Kidney epithelial cell (primary cell): Measurements from ENCODE around the gene C2orf68. TPM values are rescaled to one million over a fixed set of nuclear protein-coding genes. Genes with fewer than 3 reads are reported as not detected.
A peak's percentile ranks its signal among the peaks of the same experiment; 100 is the strongest.
"Not testable (repeated sequence)": the region's sequence is repeated elsewhere in the genome, so short reads cannot be mapped to it uniquely, and the experiment has no call there.

ENCODE experiments used
- DNase-seq: peaks from one replicate; pipeline ENCODE4 v3.0.0-alpha.2; 2010; ENCODE audit warnings: low read depth
- H3K27me3 ChIP-seq: 2 replicates; pipeline ENCODE4 v1.6.0; 2011; ENCODE audit warnings: low read length; ENCODE audit not compliant: control insufficient read depth, insufficient read depth
- H3K36me3 ChIP-seq: 2 replicates; pipeline ENCODE4 v1.5.1; 2011; ENCODE audit warnings: low read length; ENCODE audit not compliant: control insufficient read depth, insufficient read depth
- H3K4me3 ChIP-seq: 2 replicates; pipeline ENCODE4 v1.5.1; 2011; ENCODE audit warnings: low read depth, mild to moderate bottlenecking, control low read depth, low read length
- CTCF ChIP-seq: IDR thresholded peaks from 2 replicates; pipeline ENCODE4 v1.5.1; 2011; ENCODE audit warnings: mild to moderate bottlenecking, moderate library complexity, low read length, control low read depth, inconsistent platforms; ENCODE audit not compliant: insufficient read depth, poor library complexity, severe bottlenecking
- total RNA-seq: library from RNA; depleted of rRNA; stranded (reverse); fragments of >200 nt; gene quantifications from 2 replicates; pipeline ENCODE4 v1.2.3, GENCODE V29; 2015

The C2orf68 gene
- total RNA-seq, 1 donor from 2014 or later, result 12.8 TPM

- H3K27me3 ChIP-seq, result no peaks in the 10 kb centered on the region
- no peak overlapping the region for H3K4me3 ChIP-seq
- no peak for DNase-seq
- TF ChIP-seq CTCF, result no peak
- peaks cover 5% of the 10 kb centered on the region for H3K36me3 ChIP-seq
These were observed 9.5 kb upstream of the C2orf68 start for GRCh38 chr2:85621338-85621737.

DNA sequence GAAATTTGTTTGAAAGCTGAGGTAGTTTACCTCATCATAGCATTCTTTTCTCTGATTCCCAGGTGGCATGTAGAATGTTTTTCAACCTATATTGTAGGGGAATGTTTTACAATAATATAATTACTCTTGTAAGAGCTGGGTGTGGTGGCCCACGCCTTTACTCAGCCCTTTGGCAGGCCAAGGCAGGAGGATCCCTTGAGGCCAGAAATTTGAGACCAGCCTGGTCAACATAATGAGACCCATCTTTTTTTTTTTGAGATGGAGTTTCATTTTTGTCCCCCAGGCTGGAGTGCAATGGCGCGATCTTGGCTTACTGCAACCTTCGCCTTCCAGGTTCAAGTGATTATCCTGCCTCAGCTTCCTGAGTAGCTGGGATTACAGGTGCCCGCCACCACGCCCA lies 7.8 kb upstream of the C2orf68 start:
- no peak for DNase-seq
- no peak overlapping the region for H3K4me3 ChIP-seq
- TF ChIP-seq CTCF, result no peak
- no peaks in the 10 kb centered on the region for H3K27me3 ChIP-seq
- H3K36me3 ChIP-seq, result peaks cover 5% of the 10 kb centered on the region

DNA sequence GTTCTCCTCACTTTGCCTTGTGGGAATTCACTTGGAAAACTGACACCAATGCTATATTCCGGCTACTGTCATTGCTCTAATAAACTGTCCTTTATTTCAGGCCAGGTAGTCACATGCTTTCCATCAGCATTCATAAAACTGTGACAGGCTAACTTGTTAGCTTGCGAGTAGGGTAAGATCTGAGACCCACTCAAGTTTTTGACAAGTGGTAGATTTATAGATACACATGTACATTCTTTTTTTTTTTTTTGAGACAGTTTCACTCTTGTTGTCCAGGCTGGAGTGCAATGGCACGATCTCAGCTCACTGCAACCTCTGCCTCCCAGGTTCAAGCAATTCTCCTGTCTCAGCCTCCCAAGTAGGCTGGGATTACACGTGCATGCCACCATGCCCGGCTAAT lies 5.9 kb upstream of the C2orf68 start:
- not testable (repeated sequence) for H3K36me3 ChIP-seq, H3K27me3 ChIP-seq, DNase-seq, H3K4me3 ChIP-seq

DNA sequence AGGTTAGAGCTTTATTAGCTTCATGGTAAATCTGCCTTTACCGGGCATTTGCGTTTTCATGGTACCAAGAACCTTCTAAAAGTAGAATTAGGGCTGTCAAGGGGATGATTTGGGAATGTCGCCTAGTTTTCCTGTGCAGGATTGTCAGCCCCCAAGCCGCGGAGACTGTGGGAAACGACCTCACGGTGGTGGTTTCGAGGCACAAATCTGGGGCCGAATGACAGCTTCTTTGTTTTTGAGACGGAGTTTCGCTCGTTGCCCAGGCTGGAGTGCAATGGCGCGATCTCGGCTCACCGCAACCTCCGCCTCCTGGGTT lies 3.5 kb upstream of the C2orf68 start:
- TF ChIP-seq CTCF, result no peak
- DNase-seq, result no peak
- Histone ChIP-seq H3K27me3 (no peaks in the 10 kb centered on the region), H3K4me3 (no peak overlapping the region), H3K36me3 (no peaks in the 10 kb centered on the region)

- H3K27me3 ChIP-seq, H3K4me3 ChIP-seq, H3K36me3 ChIP-seq, DNase-seq: not testable (repeated sequence)
These were observed 2.9 kb upstream of the C2orf68 start for GRCh38 chr2:85614757-85615156.

DNA sequence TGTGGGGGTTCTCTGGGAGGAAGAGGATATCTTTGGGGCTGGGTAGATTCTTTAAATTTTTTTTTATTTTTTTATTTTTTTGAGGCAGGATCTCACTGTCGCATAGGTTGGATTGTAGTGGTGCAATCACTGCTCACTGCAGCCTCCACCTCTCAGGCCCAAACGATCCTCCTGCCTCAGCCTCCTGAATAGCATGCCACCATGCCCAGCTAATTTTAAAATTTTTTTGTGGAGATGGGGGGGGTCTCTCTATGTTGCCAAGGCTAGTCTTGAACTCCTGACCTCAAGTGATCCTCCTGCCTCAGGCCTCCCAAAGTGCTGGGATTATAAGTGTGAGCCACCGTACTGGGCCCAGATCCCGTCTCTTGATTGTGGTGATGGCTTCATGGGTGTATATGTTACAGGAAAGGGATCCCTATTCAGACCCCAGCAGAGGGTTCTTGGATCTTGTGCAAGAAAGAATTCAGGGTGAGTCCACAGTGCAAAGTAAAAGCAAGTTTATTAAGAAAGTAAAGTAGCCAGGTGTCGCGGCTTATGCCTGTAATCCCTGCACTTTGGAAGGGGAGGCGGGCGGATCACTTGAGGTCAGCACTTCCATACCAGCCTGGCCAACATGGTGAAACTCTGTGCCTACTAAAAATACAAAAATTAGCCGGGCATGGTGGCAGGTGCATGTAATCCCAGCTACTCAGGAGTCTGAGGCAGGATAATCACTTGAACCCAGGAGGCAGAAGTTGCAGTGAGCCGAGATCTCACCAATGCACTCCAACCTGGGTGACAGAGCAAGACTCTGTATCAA lies 2.0 kb upstream of the C2orf68 start:
- H3K4me3 ChIP-seq, result no peak overlapping the region
- no peak for DNase-seq
- no peak for TF ChIP-seq CTCF

GRCh38 chr2:85611217-85611704 lies 605 bp downstream of the C2orf68 start:
- Histone ChIP-seq H3K36me3 (peaks cover 4% of the 10 kb centered on the region), H3K27me3 (no peaks in the 10 kb centered on the region), H3K4me3 (peak overlapping the region; percentile 94)
- TF ChIP-seq CTCF, result no peak
- no peak for DNase-seq

More for the DNA sequence above, 2.0 kb upstream of the C2orf68 start:
- H3K36me3 ChIP-seq, result peaks cover 1% of the 10 kb centered on the region
- no peaks in the 10 kb centered on the region for H3K27me3 ChIP-seq
